Panc1 (cell line): ENCODE data around the gene CAMKK2. TPM values are rescaled to one million over a fixed set of nuclear protein-coding genes. Genes with fewer than 3 reads are reported as not detected.
"Not testable (repeated sequence)": the region's sequence is repeated elsewhere in the genome, so short reads cannot be mapped to it uniquely, and the experiment has no call there.

Experiments
- ATAC-seq: fragments of 200-7000 bp; cut with Tn5 transposase; 2 replicates; pipeline ENCODE4 v1.9.1; 2020; ENCODE audit warnings: mild to moderate bottlenecking, moderate library complexity
- BruUV-seq: library from RNA; stranded (reverse); fragments of 400-500 nt; replicated peaks from 2 replicates; lab custom pipeline; 2021; lab: Mats Ljungman, UMichigan
- CTCF ChIA-PET: fragments of 300-600 bp; sonication (Branson Sonifier 250); formaldehyde crosslinking; loops from one replicate; lab custom pipeline; 2022; ENCODE audit warnings: antibody characterized with exemption; lab: Charles Lee
- POLR2A ChIA-PET: fragments of 300-600 bp; sonication (Branson Sonifier 250); formaldehyde crosslinking; loops from one replicate; lab custom pipeline; 2022; ENCODE audit warnings: antibody characterized with exemption; lab: Charles Lee
- DNase-seq: peaks from one replicate; pipeline ENCODE4 v3.0.0-alpha.2; 2010; ENCODE audit warnings: low read depth, low spot score
- H3K27ac ChIP-seq: 2 replicates; pipeline ENCODE4 v1.5.1; 2011; ENCODE audit warnings: mild to moderate bottlenecking, low read length, inconsistent platforms
- H3K27me3 ChIP-seq: fragments of 200-500 bp; sonication (Bioruptor generic); 2 replicates; pipeline ENCODE4 v1.6.0; 2014; ENCODE audit warnings: low read length, inconsistent platforms; ENCODE audit not compliant: control insufficient read depth, insufficient read depth
- H3K36me3 ChIP-seq: fragments of 200-500 bp; sonication (Bioruptor generic); 2 replicates; pipeline ENCODE4 v1.5.1; 2014; ENCODE audit warnings: inconsistent platforms, mild to moderate bottlenecking, low read length, moderate library complexity; ENCODE audit not compliant: control insufficient read depth, insufficient read depth
- H3K4me1 ChIP-seq: 2 replicates; pipeline ENCODE4 v1.5.1; 2011; ENCODE audit warnings: inconsistent platforms, mild to moderate bottlenecking, low read length, moderate library complexity; ENCODE audit not compliant: control insufficient read depth, insufficient read depth
- H3K4me3 ChIP-seq, 2 experiments: 2 replicates each; pipeline ENCODE4 v1.5.1; 2011 to 2012; ENCODE audit warnings: low read depth in 2 of 2, low read length in 2 of 2, mild to moderate bottlenecking in 2 of 2, inconsistent platforms in 1 of 2, moderate library complexity in 1 of 2
- H3K9me3 ChIP-seq: fragments of 200-500 bp; sonication (Bioruptor generic); 2 replicates; pipeline ENCODE4 v1.5.1; 2014; ENCODE audit warnings: low read depth, mild to moderate bottlenecking, inconsistent platforms, low read length, moderate library complexity; ENCODE audit not compliant: control insufficient read depth, insufficient read depth
- CTCF ChIP-seq: fragments of 450-650 bp; IDR thresholded peaks from 2 replicates; pipeline ENCODE4 v1.5.1; 2017; ENCODE audit warnings: mild to moderate bottlenecking
- POLR2AphosphoS5 ChIP-seq: IDR thresholded peaks from 2 replicates; pipeline ENCODE4 v1.6.1; 2012; ENCODE audit warnings: mild to moderate bottlenecking, low read depth, low read length, moderate library complexity
- REST ChIP-seq, 2 experiments: IDR thresholded peaks; 2 replicates each; pipeline ENCODE4 v1.6.1; 2011 to 2012; ENCODE audit warnings: low read depth in 2 of 2, control low read depth in 1 of 2, low read length in 1 of 2, mild to moderate bottlenecking in 1 of 2, moderate library complexity in 1 of 2; ENCODE audit not compliant: insufficient read depth in 1 of 2
- SIN3A ChIP-seq: IDR thresholded peaks from 2 replicates; pipeline ENCODE4 v1.6.1; 2012; ENCODE audit warnings: low read depth, mild to moderate bottlenecking, low read length, moderate library complexity, borderline replicate concordance; ENCODE audit not compliant: insufficient read depth
- TCF7L2 ChIP-seq: IDR thresholded peaks from 2 replicates; pipeline ENCODE4 v1.6.1; 2011; ENCODE audit warnings: mild to moderate bottlenecking, low read depth, low read length, inconsistent platforms
- in situ Hi-C: cut with HindIII; loops from 2 replicates; pipeline ENCODE4 v1.10.0; 2016; ENCODE audit warnings: low sequenced_read_pairs, low pct_unique_long_range_greater_than_20kb
- intact Hi-C: fragments of 100-400 bp; cut with micrococcal nuclease; formaldehyde crosslinking; loops from one replicate; pipeline ENCODE4 v1.10.0; 2022; ENCODE audit not compliant: unreplicated experiment
- total RNA-seq: library from RNA; stranded (reverse); gene quantifications from one replicate; pipeline ENCODE4 v1.2.1, GENCODE V29; 2021; ENCODE audit not compliant: unreplicated experiment

CAMKK2 gene
- total RNA-seq, 1 experiment from 2014 or later, result 37.8 TPM

- Histone ChIP-seq H3K4me1 (no peaks in the 10 kb centered on the region), H3K27ac (no peak overlapping the region), H3K9me3 (no peaks in the 10 kb centered on the region), H3K27me3 (no peaks in the 10 kb centered on the region), H3K36me3 (no peaks in the 10 kb centered on the region), H3K4me3 (no peak overlapping the region)
- no peak for TF ChIP-seq CTCF
- no peak for TF ChIP-seq REST (IDR thresholded peaks at IDR 0.05; ENCODE audit: insufficient read depth in 1 of 2, low read depth in 2 of 2, low read length in 1 of 2)
- no peak for TF ChIP-seq POLR2AphosphoS5
- no peak for TF ChIP-seq TCF7L2
- no peak for TF ChIP-seq SIN3A
- in situ Hi-C loops, result no loop called here
- no TSS peak for BruUV-seq
- POLR2A ChIA-PET, result interaction anchor here (0.7 kb wide), 1 partner anchor 89 kb away, joined by 3 read pairs; no protein-coding TSS in a partner anchor
- intact Hi-C loops, result no loop called here
- no peak for DNase-seq
- ATAC-seq, result no peak
- CTCF ChIA-PET, result no interaction called here
These were observed 13.1 kb downstream of the CAMKK2 start for GRCh38 chr12:121283388-121283787.

- H3K27me3 ChIP-seq, CTCF ChIA-PET, in situ Hi-C loops, H3K36me3 ChIP-seq, intact Hi-C loops, H3K27ac ChIP-seq, H3K9me3 ChIP-seq, DNase-seq, ATAC-seq, H3K4me1 ChIP-seq, H3K4me3 ChIP-seq, BruUV-seq: not testable (repeated sequence)
- POLR2A ChIA-PET, result interaction anchor here (0.7 kb wide), 1 partner anchor 88 kb away, joined by 3 read pairs; no protein-coding TSS in a partner anchor
These were observed 13.6 kb downstream of the CAMKK2 start for GRCh38 chr12:121282910-121283309.

- intact Hi-C loops, result no loop called here
- POLR2A ChIA-PET, result no interaction called here
- in situ Hi-C loops, result no loop called here
- Histone ChIP-seq H3K36me3 (no peaks in the 10 kb centered on the region), H3K4me1 (no peaks in the 10 kb centered on the region), H3K4me3 (no peak overlapping the region), H3K27ac (no peak overlapping the region), H3K27me3 (no peaks in the 10 kb centered on the region), H3K9me3 (no peaks in the 10 kb centered on the region)
- ATAC-seq (no peak), DNase-seq (no peak)
- CTCF ChIA-PET, result no interaction called here
- no TSS peak for BruUV-seq
- TF ChIP-seq POLR2AphosphoS5 (no peak), TCF7L2 (no peak), REST (IDR thresholded peaks at IDR 0.05; ENCODE audit: insufficient read depth in 1 of 2, low read depth in 2 of 2, low read length in 1 of 2) (no peak)
These were observed 14.3 kb downstream of the CAMKK2 start for GRCh38 chr12:121282072-121282742.

- in situ Hi-C loops, H3K4me1 ChIP-seq, BruUV-seq, H3K4me3 ChIP-seq, H3K9me3 ChIP-seq, H3K27ac ChIP-seq, POLR2A ChIA-PET, intact Hi-C loops, H3K27me3 ChIP-seq, ATAC-seq, H3K36me3 ChIP-seq, DNase-seq, CTCF ChIA-PET: not testable (repeated sequence)
These were observed 15.4 kb downstream of the CAMKK2 start for GRCh38 chr12:121281116-121281515.
